B cell (primary cell): ENCODE data around the gene NUCB2.

Experiments
- CTCF ChIP-seq: fragments of 200-600 bp; IDR thresholded peaks from one replicate; pipeline ENCODE4 v1.8.0; 2022; ENCODE audit warnings: antibody characterized with exemption, mild to moderate bottlenecking
- EZH2 ChIP-seq: IDR thresholded peaks from 2 replicates; pipeline ENCODE4 v1.6.1; 2012; ENCODE audit warnings: borderline replicate concordance, low read depth, mild to moderate bottlenecking, moderate library complexity, low read length; ENCODE audit not compliant: insufficient read depth, poor library complexity, severe bottlenecking

GRCh38 chr11:17286332-17286731, 9.8 kb downstream of the NUCB2 start:
- TF ChIP-seq CTCF, result no peak
- TF ChIP-seq EZH2, result no peak
